IMR-90 (cell line): ENCODE measurements around the gene TYRP1. TPM values are rescaled to one million over a fixed set of nuclear protein-coding genes. Genes with fewer than 3 reads are reported as not detected.

Source experiments
- ATAC-seq: fragments of 200-7000 bp; cut with Tn5 transposase; 2 replicates; pipeline ENCODE4 v1.9.1; 2020; ENCODE audit warnings: low read depth, mild to moderate bottlenecking, moderate library complexity
- BruUV-seq: library from RNA; stranded (reverse); fragments of 400-500 nt; replicated peaks from 2 replicates; lab custom pipeline; 2021; lab: Mats Ljungman, UMichigan
- CTCF ChIA-PET: fragments of 300-600 bp; formaldehyde crosslinking; extraction: SDS; loops from one replicate; lab custom pipeline; 2021; ENCODE audit warnings: antibody characterized with exemption; lab: Yijun Ruan, JAX
- POLR2A ChIA-PET: fragments of 300-600 bp; sonication (Branson Sonifier 250); formaldehyde crosslinking; loops from one replicate; lab custom pipeline; 2022; ENCODE audit warnings: antibody characterized with exemption; ENCODE audit not compliant: unreplicated experiment; lab: Charles Lee
- DNase-seq: peaks from one replicate; pipeline ENCODE4 v3.0.0; 2013
- H2AFZ ChIP-seq: replicated peaks from 2 replicates; pipeline ENCODE3; 2013; ENCODE audit warnings: low read length, mild to moderate bottlenecking; ENCODE audit not compliant: poor library complexity
- H2AK5ac ChIP-seq: 2 replicates; pipeline ENCODE4 v1.6.1; 2013; ENCODE audit warnings: low read depth, low read length, inconsistent platforms
- H2AK9ac ChIP-seq: replicated peaks from 2 replicates; pipeline ENCODE3; 2013; ENCODE audit warnings: mild to moderate bottlenecking, low read depth, low read length, moderate library complexity; ENCODE audit not compliant: poor library complexity
- H2BK120ac ChIP-seq: 2 replicates; pipeline ENCODE4 v1.6.1; 2013; ENCODE audit warnings: low read depth, low read length, inconsistent platforms
- H2BK15ac ChIP-seq: 3 replicates; pipeline ENCODE4 v1.6.1; 2013; ENCODE audit warnings: low read depth, low read length, inconsistent platforms
- H2BK20ac ChIP-seq: 2 replicates; pipeline ENCODE4 v1.6.1; 2013; ENCODE audit warnings: low read depth, mild to moderate bottlenecking, inconsistent platforms, low read length, moderate library complexity
- H2BK5ac ChIP-seq: 2 replicates; pipeline ENCODE4 v1.6.1; 2013; ENCODE audit warnings: mild to moderate bottlenecking, low read depth, low read length, inconsistent platforms; ENCODE audit not compliant: poor library complexity, severe bottlenecking
- H3K14ac ChIP-seq: replicated peaks from 2 replicates; pipeline ENCODE4 v1.6.1; 2013; ENCODE audit warnings: low read depth, low read length, inconsistent platforms
- H3K18ac ChIP-seq: 2 replicates; pipeline ENCODE4 v1.6.1; 2013; ENCODE audit warnings: low read depth, low read length, control low read depth
- H3K23ac ChIP-seq: 2 replicates; pipeline ENCODE4 v1.6.1; 2013; ENCODE audit warnings: low read depth, low read length, inconsistent platforms
- H3K27ac ChIP-seq: 2 replicates; pipeline ENCODE4 v1.5.1; 2013; ENCODE audit warnings: mild to moderate bottlenecking, control low read depth, low read length; ENCODE audit not compliant: insufficient read depth
- H3K27me3 ChIP-seq: 2 replicates; pipeline ENCODE4 v1.6.1; 2013; ENCODE audit warnings: low read length; ENCODE audit not compliant: control insufficient read depth, insufficient read depth
- H3K36me3 ChIP-seq: 2 replicates; pipeline ENCODE4 v1.6.1; 2013; ENCODE audit warnings: low read length, mixed read lengths; ENCODE audit not compliant: control insufficient read depth, insufficient read depth
- H3K4ac ChIP-seq: 2 replicates; pipeline ENCODE4 v1.6.1; 2013; ENCODE audit warnings: low read depth, low read length, inconsistent platforms
- H3K4me1 ChIP-seq: 2 replicates; pipeline ENCODE4 v1.6.1; 2013; ENCODE audit warnings: low read length, mixed read lengths; ENCODE audit not compliant: control insufficient read depth, insufficient read depth
- H3K4me2 ChIP-seq: 2 replicates; pipeline ENCODE4 v1.6.1; 2013; ENCODE audit warnings: low read depth, mild to moderate bottlenecking, control low read depth, low read length, moderate library complexity
- H3K4me3 ChIP-seq: 2 replicates; pipeline ENCODE4 v1.5.1; 2013; ENCODE audit warnings: low read depth, mild to moderate bottlenecking, control low read depth, low read length, moderate library complexity; ENCODE audit not compliant: insufficient read depth
- H3K56ac ChIP-seq: 2 replicates; pipeline ENCODE4 v1.6.1; 2013; ENCODE audit warnings: low read length, inconsistent platforms; ENCODE audit not compliant: insufficient read depth; ENCODE audit errors: extremely low read depth
- H3K79me1 ChIP-seq, 2 experiments: 2 replicates each; pipeline ENCODE4 v1.6.1; 2013; ENCODE audit warnings: low read length in 2 of 2, inconsistent platforms in 1 of 2, low read depth in 1 of 2
- H3K9ac ChIP-seq: 2 replicates; pipeline ENCODE4 v1.6.1; 2013; ENCODE audit warnings: low read depth, low read length, control low read depth
- H3K9me1 ChIP-seq: 2 replicates; pipeline ENCODE4 v1.6.1; 2013; ENCODE audit warnings: low read length, inconsistent platforms; ENCODE audit not compliant: insufficient read depth
- H3K9me3 ChIP-seq: 2 replicates; pipeline ENCODE4 v1.6.1; 2013; ENCODE audit warnings: low read length; ENCODE audit not compliant: control insufficient read depth, insufficient read depth
- H4K20me1 ChIP-seq: 2 replicates; pipeline ENCODE4 v1.6.1; 2013; ENCODE audit warnings: low read length, inconsistent platforms; ENCODE audit not compliant: insufficient read depth
- H4K5ac ChIP-seq: 2 replicates; pipeline ENCODE4 v1.6.1; 2013; ENCODE audit warnings: mild to moderate bottlenecking, low read depth, low read length, control low read depth
- H4K8ac ChIP-seq, 2 experiments: 2 replicates each; pipeline ENCODE4 v1.6.1; 2013; ENCODE audit warnings: low read depth in 2 of 2, low read length in 2 of 2, control low read depth in 1 of 2, inconsistent platforms in 1 of 2
- H4K91ac ChIP-seq: 2 replicates; pipeline ENCODE4 v1.6.1; 2013; ENCODE audit warnings: low read depth, low read length, inconsistent platforms; ENCODE audit not compliant: insufficient read depth
- BHLHE40 ChIP-seq: fragments of 150-350 bp; IDR thresholded peaks from 2 replicates; pipeline ENCODE4 v1.6.1; 2016; ENCODE audit warnings: mild to moderate bottlenecking, low read depth, low read length
- CEBPB ChIP-seq: IDR thresholded peaks from 2 replicates; pipeline ENCODE4 v1.6.1; 2012; ENCODE audit warnings: low read depth, low read length, improper control_type of control experiment
- CHD1 ChIP-seq: IDR thresholded peaks from 2 replicates; pipeline ENCODE4 v1.6.1; 2012; ENCODE audit warnings: low read depth, low read length, improper control_type of control experiment
- CTCF ChIP-seq: conservative IDR thresholded peaks from 2 replicates; pipeline ENCODE4 v1.5.1; 2012; ENCODE audit warnings: mild to moderate bottlenecking, low read depth, low read length, improper control_type of control experiment
- FOS ChIP-seq: fragments of 150-350 bp; IDR thresholded peaks from 2 replicates; pipeline ENCODE4 v1.6.1; 2016; ENCODE audit warnings: low read depth, low read length
- MAFK ChIP-seq: IDR thresholded peaks from 2 replicates; pipeline ENCODE4 v1.6.1; 2012; ENCODE audit warnings: low read depth, low read length, improper control_type of control experiment
- MAZ ChIP-seq: IDR thresholded peaks from 2 replicates; pipeline ENCODE4 v1.6.1; 2012; ENCODE audit warnings: low read depth, mild to moderate bottlenecking, low read length, improper control_type of control experiment, moderate library complexity, borderline replicate concordance
- MXI1 ChIP-seq: IDR thresholded peaks from 2 replicates; pipeline ENCODE4 v1.6.1; 2012; ENCODE audit warnings: low read depth, mild to moderate bottlenecking, low read length, moderate library complexity, borderline replicate concordance
- NFE2L2 ChIP-seq: fragments of 150-350 bp; IDR thresholded peaks from 2 replicates; pipeline ENCODE4 v1.6.1; 2016; ENCODE audit warnings: low read depth, mild to moderate bottlenecking, low read length
- POLR2A ChIP-seq: IDR thresholded peaks from 2 replicates; pipeline ENCODE4 v1.6.1; 2012; ENCODE audit warnings: mild to moderate bottlenecking, low read depth, low read length
- RAD21 ChIP-seq: IDR thresholded peaks from 2 replicates; pipeline ENCODE4 v1.6.1; 2012; ENCODE audit warnings: low read length, improper control_type of control experiment
- RCOR1 ChIP-seq: IDR thresholded peaks from 2 replicates; pipeline ENCODE4 v1.6.1; 2012; ENCODE audit warnings: mild to moderate bottlenecking, low read length, improper control_type of control experiment; ENCODE audit not compliant: insufficient replicate concordance
- RFX5 ChIP-seq: IDR thresholded peaks from 2 replicates; pipeline ENCODE4 v1.8.0; 2012; ENCODE audit warnings: low read depth, mild to moderate bottlenecking, low read length, moderate library complexity
- SMC3 ChIP-seq: fragments of 150-350 bp; IDR thresholded peaks from 2 replicates; pipeline ENCODE4 v1.6.1; 2016; ENCODE audit warnings: low read depth, mild to moderate bottlenecking, antibody characterized with exemption, low read length, moderate library complexity
- WGBS, 2 experiments: methylation state at CpG; one replicate each; pipeline versions ENCODE4 v1.1.5 to v1.1.7; 2013; ENCODE audit warnings: missing lambda C conversion rate in 2 of 2; ENCODE audit not compliant: insufficient read length in 1 of 2; ENCODE audit errors: extremely low coverage in 2 of 2; 5-methylcytosine and 5-hydroxymethylcytosine counted together
- dilution Hi-C: fragments of 300-500 bp; cut with HindIII; formaldehyde crosslinking; loops from one replicate; pipeline ENCODE4 v1.14.3; 2018; ENCODE audit warnings: low sequenced_read_pairs; ENCODE audit not compliant: unreplicated experiment
- in situ Hi-C: fragments of 300-500 bp; cut with MboI; formaldehyde crosslinking; loops from 3 replicates; pipeline ENCODE4 v1.14.3; 2019; ENCODE audit warnings: low sequenced_read_pairs, inconsistent platforms, mixed read lengths
- intact Hi-C: fragments of 100-400 bp; cut with micrococcal nuclease; formaldehyde crosslinking; loops from 2 replicates; pipeline ENCODE4 v1.10.0; 2022
- polyA plus RNA-seq, 3 experiments: library from polyadenylated mRNA; depleted of rRNA; stranded (reverse); fragments of >200 nt; gene quantifications; 2 replicates each; pipeline ENCODE4 v1.2.3, GENCODE V29; 2012; ENCODE audit warnings: low replicate concordance in 1 of 3
- total RNA-seq: library from RNA; depleted of rRNA; stranded (reverse); fragments of >200 nt; gene quantifications from 2 replicates; pipeline ENCODE4 v1.2.3, GENCODE V29; 2012
- TF ChIP-seq, protein P1 (sequence below): fragments of 150-350 bp; IDR thresholded peaks from 2 replicates; pipeline ENCODE4 v1.6.1; 2017; ENCODE audit warnings: mild to moderate bottlenecking, antibody characterized with exemption, low read length, low read depth
- TF ChIP-seq, protein P2 (sequence below): fragments of 150-350 bp; IDR thresholded peaks from 2 replicates; pipeline ENCODE4 v1.6.1; 2016; ENCODE audit warnings: low read depth, mild to moderate bottlenecking, low read length, moderate library complexity, borderline replicate concordance

The TYRP1 gene
- total and polyA plus RNA-seq, 2 of the 4 experiments (the other 2 are of a cell fraction), result 0.60 to 0.90 TPM

DNA sequence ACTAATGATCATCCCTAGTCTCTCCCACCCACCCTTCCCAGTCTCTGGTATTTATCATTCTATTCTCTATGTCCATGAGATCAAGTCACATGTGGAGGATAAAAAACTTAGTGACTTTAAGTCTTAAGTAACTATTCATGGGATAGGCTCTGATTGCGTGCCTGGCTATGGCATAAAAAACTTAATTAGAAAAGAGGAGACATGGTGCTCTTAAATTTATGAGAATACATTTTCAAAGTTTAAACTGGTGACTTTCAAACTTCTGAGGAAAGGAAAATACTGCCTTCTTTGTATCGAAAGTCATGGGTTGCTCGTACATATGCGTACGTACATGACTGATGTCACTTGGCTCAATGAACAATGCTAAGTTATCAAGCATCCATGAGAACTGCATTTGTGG is 18.2 kb upstream of the TYRP1 start:
- no CpG with 5 or more reads among the region's 5 CpGs for WGBS, 2 experiments
- Histone ChIP-seq H2AFZ (no peak overlapping the region), H4K8ac (no peak overlapping the region), H2AK9ac (no peak overlapping the region), H3K4me2 (no peak overlapping the region), H3K18ac (no peak overlapping the region), H4K91ac (no peak overlapping the region), H3K4me3 (no peak overlapping the region), H3K9ac (no peak overlapping the region), H3K27ac (no peak overlapping the region), H3K14ac (no peak overlapping the region), H3K79me1 (no peaks in the 10 kb centered on the region), H3K9me3 (no peaks in the 10 kb centered on the region), H2BK5ac (no peak overlapping the region), H3K4me1 (0 out of 2 replicates have a peak, but pooled peaks cover 2% of the 10 kb centered on the region), H4K20me1 (no peaks in the 10 kb centered on the region), H3K56ac (no peak overlapping the region), H2BK120ac (no peak overlapping the region), H2BK20ac (no peak overlapping the region), H3K23ac (no peak overlapping the region), H3K27me3 (no peaks in the 10 kb centered on the region), H3K9me1 (no peaks in the 10 kb centered on the region; the same call in 1 of the 2 replicates), H4K5ac (no peak overlapping the region), H2AK5ac (no peak overlapping the region), H3K4ac (no peak overlapping the region), H3K36me3 (no peaks in the 10 kb centered on the region), H2BK15ac (no peak overlapping the region)
- DNase-seq, result no peak
- intact Hi-C loops (no loop called here), dilution Hi-C loops (no loop called here), in situ Hi-C loops (no loop called here)
- CTCF ChIA-PET, result no interaction called here
- TF ChIP-seq RAD21 (no peak), SMC3 (no peak), CTCF (no peak), CHD1 (no peak), MAZ (no peak), RCOR1 (no peak), MAFK (no peak), MXI1 (no peak), BHLHE40 (no peak), FOS (no peak), NFE2L2 (no peak), POLR2A (no peak), RFX5 (no peak), CEBPB (no peak)
- TF ChIP-seq, protein P1, sequence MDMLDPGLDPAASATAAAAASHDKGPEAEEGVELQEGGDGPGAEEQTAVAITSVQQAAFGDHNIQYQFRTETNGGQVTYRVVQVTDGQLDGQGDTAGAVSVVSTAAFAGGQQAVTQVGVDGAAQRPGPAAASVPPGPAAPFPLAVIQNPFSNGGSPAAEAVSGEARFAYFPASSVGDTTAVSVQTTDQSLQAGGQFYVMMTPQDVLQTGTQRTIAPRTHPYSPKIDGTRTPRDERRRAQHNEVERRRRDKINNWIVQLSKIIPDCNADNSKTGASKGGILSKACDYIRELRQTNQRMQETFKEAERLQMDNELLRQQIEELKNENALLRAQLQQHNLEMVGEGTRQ, result no peak
- TF ChIP-seq, protein P2, sequence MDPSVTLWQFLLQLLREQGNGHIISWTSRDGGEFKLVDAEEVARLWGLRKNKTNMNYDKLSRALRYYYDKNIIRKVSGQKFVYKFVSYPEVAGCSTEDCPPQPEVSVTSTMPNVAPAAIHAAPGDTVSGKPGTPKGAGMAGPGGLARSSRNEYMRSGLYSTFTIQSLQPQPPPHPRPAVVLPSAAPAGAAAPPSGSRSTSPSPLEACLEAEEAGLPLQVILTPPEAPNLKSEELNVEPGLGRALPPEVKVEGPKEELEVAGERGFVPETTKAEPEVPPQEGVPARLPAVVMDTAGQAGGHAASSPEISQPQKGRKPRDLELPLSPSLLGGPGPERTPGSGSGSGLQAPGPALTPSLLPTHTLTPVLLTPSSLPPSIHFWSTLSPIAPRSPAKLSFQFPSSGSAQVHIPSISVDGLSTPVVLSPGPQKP, result no peak
- BruUV-seq, result no TSS peak
- POLR2A ChIA-PET, result no interaction called here
- ATAC-seq, result no peak
